Nephron progenitor cell (in vitro differentiated cells): ENCODE results near the gene F2.

Experiments
- DNase-seq: peaks from one replicate; pipeline ENCODE4 v3.0.0; 2021
- H3K27ac Mint-ChIP-seq: 2 replicates; pipeline ENCODE4 v1.8.0; 2021; ENCODE audit warnings: mild to moderate bottlenecking, moderate library complexity, mixed read lengths
- H3K27me3 Mint-ChIP-seq: 2 replicates; pipeline ENCODE4 v1.8.0; 2021; ENCODE audit warnings: mild to moderate bottlenecking, low read depth, mixed read lengths; ENCODE audit not compliant: poor library complexity
- H3K36me3 Mint-ChIP-seq: 2 replicates; pipeline ENCODE4 v1.8.0; 2021; ENCODE audit warnings: low read depth, mixed read lengths
- H3K4me1 Mint-ChIP-seq: 2 replicates; pipeline ENCODE4 v1.8.0; 2021; ENCODE audit warnings: mixed read lengths
- H3K4me3 Mint-ChIP-seq: 2 replicates; pipeline ENCODE4 v1.8.0; 2021; ENCODE audit warnings: mild to moderate bottlenecking, moderate library complexity, mixed read lengths
- H3K9me3 Mint-ChIP-seq: 2 replicates; pipeline ENCODE4 v1.8.0; 2021; ENCODE audit warnings: mild to moderate bottlenecking, moderate library complexity, mixed read lengths
- TF ChIP-seq, protein P1 (sequence below): fragments of 200-600 bp; sonication (generic); IDR thresholded peaks from 2 replicates; pipeline ENCODE4 v1.5.0; 2021; ENCODE audit warnings: antibody characterized with exemption

Gene F2

DNA sequence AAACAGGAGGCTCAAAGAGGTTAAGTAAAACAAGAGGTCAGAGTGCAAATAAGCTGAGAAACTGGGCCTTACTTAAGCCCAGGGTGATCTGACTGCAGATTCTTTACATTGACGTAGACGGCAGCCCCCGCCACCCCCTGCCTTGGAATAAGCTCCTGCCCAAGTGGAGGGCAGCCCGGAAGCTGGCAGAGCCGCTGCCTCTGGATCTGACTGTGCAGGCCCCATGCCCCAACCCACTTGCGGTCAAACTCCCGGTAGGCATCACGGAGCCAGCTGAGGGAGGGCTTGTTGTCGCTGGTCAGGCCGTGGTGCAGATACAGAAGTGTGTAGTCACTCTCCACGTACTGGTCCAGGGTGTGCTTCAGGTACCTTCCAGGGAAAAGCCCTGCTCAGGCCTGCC is 37.2 kb upstream of the F2 start:
- no peaks in the 10 kb centered on the region for H3K9me3 Mint-ChIP-seq
- H3K4me1 Mint-ChIP-seq = peaks cover 11% of the 10 kb centered on the region
- peaks cover 16% of the 10 kb centered on the region for H3K36me3 Mint-ChIP-seq
- no peak overlapping the region for H3K27ac Mint-ChIP-seq
- TF ChIP-seq, protein P1, sequence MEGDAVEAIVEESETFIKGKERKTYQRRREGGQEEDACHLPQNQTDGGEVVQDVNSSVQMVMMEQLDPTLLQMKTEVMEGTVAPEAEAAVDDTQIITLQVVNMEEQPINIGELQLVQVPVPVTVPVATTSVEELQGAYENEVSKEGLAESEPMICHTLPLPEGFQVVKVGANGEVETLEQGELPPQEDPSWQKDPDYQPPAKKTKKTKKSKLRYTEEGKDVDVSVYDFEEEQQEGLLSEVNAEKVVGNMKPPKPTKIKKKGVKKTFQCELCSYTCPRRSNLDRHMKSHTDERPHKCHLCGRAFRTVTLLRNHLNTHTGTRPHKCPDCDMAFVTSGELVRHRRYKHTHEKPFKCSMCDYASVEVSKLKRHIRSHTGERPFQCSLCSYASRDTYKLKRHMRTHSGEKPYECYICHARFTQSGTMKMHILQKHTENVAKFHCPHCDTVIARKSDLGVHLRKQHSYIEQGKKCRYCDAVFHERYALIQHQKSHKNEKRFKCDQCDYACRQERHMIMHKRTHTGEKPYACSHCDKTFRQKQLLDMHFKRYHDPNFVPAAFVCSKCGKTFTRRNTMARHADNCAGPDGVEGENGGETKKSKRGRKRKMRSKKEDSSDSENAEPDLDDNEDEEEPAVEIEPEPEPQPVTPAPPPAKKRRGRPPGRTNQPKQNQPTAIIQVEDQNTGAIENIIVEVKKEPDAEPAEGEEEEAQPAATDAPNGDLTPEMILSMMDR = no peak
- no peak for DNase-seq
- no peak overlapping the region for H3K4me3 Mint-ChIP-seq
- H3K27me3 Mint-ChIP-seq = no peaks in the 10 kb centered on the region

DNA sequence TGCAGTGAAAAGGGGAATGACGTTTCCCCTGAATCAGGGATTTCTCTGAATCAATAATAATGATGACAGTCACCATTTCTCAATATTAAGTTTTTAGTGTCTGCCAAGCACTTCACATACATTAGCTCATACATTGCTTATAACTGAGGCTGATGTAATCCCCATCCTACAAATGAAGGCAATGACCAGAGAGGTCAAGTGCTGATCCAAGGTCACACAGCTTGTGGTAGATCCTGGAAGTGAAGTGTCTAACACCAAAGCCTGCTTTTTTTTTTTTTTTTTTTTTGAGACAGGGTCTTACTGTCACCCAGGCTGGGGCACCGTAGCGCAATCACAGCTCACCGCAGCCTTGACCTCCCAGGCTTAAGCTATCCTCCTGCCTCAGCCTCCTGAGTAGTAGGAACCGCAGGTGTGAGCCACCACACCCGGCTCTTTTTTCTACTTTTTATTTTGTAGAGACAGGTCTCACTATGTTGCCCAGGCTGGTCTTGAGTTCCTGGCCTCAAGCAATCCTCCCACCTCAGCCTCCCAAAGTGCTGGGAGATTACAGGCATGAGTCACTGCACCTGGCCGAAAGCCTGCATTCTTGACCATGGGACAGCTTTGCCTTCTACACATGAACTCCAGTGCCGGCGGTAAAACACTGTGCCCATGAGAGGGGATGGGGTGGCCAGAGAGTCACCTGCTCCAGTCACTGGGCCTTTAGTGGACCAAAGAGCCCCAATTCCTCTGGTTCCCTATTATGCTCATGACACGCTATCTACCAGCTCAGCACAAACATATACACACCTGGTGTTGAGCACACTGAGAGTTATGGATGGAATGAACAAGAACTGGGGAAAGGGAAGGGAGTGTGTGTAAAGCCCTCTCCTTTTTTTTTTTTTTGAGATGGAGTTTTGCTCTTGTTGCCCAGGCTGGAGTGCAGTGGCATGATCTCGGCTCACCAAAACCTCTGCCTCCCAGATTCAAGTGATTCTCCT is 36.0 kb upstream of the F2 start:
- Mint-ChIP-seq H3K9me3 (no peaks in the 10 kb centered on the region), H3K4me1 (peaks cover 2% of the 10 kb centered on the region), H3K36me3 (peaks cover 24% of the 10 kb centered on the region), H3K27ac (no peak overlapping the region), H3K4me3 (no peak overlapping the region), H3K27me3 (no peaks in the 10 kb centered on the region)
- TF ChIP-seq, protein P1 = no peak
- DNase-seq = no peak

DNA sequence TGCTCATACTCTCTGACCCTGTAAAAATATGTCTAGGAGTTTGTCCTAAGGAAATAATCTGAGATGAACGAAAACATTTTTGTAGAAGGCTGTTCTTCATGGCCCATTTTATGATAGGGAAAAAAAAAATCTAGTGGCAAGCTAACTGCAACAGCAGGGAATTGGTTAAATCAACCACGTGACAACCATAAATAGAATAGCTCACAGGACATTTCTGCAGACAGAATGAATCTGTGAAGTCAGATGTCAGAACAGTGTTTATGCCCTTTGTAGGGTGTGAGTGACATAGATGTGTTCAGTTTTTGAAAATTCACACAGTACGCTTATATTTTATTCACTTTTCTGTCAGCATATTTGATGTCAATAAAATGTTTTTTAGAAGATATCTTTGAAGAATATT is 34.6 kb upstream of the F2 start:
- Mint-ChIP-seq H3K4me1 (no peaks in the 10 kb centered on the region), H3K27ac (peak overlapping the region; percentile 17)
- TF ChIP-seq, protein P1 = no peak

DNA sequence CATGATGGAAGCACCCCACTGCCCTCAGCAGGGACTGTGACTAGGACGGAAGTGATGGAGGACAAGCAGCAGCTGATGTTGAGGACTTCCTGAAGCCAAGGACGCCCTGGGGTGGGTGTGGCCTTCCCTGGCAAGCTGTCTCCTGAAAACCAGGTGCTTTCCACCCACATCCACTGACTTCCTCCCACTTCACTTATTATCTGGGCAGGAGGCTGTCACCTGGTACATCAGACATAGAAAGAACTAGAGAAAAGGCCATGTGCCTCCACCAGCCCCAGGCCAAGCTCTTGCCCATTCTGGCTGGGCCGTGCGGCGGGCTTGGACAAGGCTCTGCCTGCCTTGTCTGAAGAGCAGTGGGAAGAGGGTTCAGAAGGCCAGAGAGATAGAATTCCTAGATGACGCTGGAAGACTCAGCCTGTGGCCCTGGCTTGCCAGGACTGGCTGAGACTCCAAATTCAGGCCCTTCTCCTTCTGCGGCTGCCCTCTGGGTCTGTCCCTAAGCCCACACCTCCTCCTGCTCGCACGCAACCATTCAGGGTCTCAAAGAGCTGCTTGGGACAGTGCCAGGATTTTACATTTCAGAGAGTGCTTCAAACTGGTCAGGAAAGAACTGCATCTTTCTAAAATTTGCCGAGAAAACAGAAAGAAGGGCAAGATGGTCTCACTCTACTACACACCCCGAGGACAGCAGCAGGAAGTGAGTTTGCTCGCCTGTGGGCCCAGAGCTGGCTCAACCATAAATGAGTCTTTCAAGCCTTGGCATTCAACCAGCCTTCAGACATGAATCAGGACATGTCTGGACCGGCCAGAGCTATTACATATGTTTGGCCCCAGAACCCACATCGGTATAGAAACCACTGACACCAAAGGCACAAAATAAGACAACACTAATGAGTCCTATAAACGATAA is 31.9 kb upstream of the F2 start:
- no peak for DNase-seq
- no peaks in the 10 kb centered on the region for H3K9me3 Mint-ChIP-seq
- no peaks in the 10 kb centered on the region for H3K27me3 Mint-ChIP-seq
- H3K4me1 Mint-ChIP-seq = no peaks in the 10 kb centered on the region
- no peak overlapping the region for H3K4me3 Mint-ChIP-seq
- TF ChIP-seq, protein P1 = no peak
- peak overlapping the region; percentile 44 for H3K27ac Mint-ChIP-seq
- H3K36me3 Mint-ChIP-seq = peaks cover 30% of the 10 kb centered on the region

More for the DNA sequence above, 34.6 kb upstream of the F2 start:
- no peaks in the 10 kb centered on the region for H3K27me3 Mint-ChIP-seq
- H3K4me3 Mint-ChIP-seq = no peak overlapping the region
- no peak for DNase-seq
- H3K36me3 Mint-ChIP-seq = peaks cover 31% of the 10 kb centered on the region
- no peaks in the 10 kb centered on the region for H3K9me3 Mint-ChIP-seq

DNA sequence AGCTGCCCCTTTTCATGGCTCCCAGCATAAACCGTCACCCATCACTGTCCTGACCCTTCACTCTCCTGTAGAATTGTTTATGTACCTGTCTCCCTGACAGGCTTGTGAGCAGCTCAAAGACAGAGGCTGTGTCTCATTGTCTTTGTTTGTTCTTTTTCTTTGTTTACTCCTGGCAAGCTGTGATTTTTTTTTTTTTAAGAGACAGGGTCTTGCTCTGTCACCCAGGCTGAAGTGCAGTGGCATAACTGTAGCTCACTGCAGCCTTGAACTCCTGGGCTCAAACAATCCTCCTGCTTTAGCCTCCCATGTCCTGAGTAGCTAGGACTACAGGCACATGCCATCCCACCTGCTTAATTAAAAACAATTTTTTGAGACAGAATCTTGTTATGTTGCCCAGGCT is 28.3 kb upstream of the F2 start:
- H3K36me3 Mint-ChIP-seq = peaks cover 35% of the 10 kb centered on the region
- TF ChIP-seq, protein P1 = no peak
- H3K27ac Mint-ChIP-seq = no peak overlapping the region
- H3K4me1 Mint-ChIP-seq = peaks cover 20% of the 10 kb centered on the region
- H3K4me3 Mint-ChIP-seq = no peak overlapping the region
- no peaks in the 10 kb centered on the region for H3K27me3 Mint-ChIP-seq
- no peak for DNase-seq
- no peaks in the 10 kb centered on the region for H3K9me3 Mint-ChIP-seq
